Measurements from ENCODE around the gene FBXW2.

The FBXW2 gene

DNA sequence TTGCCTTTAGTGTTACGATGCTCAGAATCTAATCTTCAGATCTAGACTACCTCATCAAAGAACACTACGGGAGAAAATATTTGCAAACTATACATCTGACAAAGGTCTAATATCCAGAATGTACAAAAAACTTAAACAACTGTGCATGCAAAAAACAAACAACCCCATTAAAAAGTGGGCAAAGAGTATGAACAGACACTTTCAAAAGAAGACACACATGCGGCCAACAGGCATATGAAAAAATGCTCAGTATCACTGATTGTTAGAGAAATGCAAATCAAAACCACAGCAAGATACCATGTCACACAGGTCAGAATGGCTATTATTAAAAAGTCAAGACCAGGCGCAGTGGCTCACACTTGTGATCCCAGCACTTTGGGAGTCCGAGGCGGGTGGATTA, 47.9 kb downstream of the FBXW2 start:
- in situ Hi-C loops (cut with MboI; ENCODE audit: low sequenced_read_pairs) = no loop called here

DNA sequence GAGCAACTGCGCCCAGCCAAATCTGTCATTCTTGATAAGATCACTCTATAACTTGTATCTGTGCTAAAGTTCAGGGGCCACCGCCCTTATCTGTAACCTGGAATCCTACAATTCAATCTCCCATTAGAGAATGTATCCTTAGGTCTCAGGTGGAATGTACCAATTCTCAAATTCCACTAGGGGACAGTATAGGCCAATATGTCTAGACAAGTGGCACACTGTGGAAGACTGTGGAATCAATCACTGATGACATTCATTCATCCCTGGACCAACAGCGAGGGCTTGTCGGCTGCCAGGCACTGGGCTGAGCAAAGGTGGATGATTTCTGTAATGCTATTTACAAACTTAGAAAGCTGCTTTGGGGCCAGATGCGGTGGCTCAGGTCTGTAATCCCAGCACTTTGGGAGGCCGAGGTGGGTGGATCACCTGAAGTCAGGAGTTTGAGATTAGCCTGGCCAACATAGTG, 50.2 kb downstream of the FBXW2 start:
- in situ Hi-C loops (cut with MboI; ENCODE audit: low sequenced_read_pairs) = no loop called here

DNA sequence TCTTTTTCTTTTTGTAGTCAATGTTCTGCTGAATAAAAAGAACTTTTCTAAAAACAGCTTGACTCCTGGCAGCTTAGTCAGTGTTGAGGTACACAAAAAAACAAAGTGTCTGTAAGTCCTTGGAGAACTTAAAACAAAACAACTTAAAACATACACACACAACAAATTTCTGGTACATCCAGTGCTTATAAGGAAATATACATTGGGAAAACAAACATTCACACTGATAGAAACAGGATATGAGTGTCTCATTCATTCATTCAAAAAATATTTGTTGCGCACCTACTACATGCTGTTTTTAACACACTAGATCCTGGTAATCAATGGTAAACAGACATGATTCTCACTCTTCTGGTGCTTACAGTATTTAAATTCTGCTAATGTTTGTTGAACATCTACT, 51.5 kb downstream of the FBXW2 start:
- in situ Hi-C loops (cut with MboI; ENCODE audit: low sequenced_read_pairs) = no loop called here

DNA sequence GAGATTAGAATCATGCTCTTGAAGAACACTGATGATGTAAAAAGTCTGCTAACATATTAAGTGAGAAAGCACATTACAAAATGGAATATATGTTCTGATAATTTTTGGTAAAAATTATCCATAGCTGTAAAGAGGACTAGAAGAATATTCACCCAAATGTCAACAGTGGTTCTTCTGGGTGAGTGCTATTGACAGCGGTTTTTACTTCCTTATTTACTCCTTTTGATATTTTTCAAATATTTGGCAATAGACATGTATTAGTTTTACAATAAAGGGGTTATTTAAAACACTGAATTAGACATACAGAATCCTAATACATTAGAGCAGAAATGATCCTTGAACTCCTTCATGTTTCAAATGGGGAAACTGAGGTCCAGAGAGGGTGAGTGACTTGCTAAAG, 52.0 kb downstream of the FBXW2 start:
- in situ Hi-C loops (cut with MboI; ENCODE audit: low sequenced_read_pairs) = no loop called here

DNA sequence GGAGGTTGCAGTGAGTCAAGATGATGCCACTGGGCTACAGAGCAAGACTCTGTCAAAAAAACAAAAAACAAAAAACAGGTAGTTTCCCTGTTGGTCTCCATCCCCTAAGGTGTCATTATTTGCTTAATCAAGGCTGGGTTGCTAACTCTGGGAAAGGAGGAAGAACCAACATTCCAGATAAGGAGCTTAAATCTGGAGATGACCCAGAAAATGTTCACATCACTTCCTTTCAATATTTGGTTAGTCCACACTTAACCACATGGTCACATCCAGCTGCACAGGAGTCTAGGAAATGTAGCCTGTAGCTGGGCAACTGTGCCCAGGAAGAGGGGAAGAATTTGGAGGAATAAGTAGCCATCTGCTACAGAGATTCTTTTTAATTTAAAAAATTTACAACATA, 53.1 kb downstream of the FBXW2 start:
- in situ Hi-C loops (cut with MboI; ENCODE audit: low sequenced_read_pairs) = no loop called here

DNA sequence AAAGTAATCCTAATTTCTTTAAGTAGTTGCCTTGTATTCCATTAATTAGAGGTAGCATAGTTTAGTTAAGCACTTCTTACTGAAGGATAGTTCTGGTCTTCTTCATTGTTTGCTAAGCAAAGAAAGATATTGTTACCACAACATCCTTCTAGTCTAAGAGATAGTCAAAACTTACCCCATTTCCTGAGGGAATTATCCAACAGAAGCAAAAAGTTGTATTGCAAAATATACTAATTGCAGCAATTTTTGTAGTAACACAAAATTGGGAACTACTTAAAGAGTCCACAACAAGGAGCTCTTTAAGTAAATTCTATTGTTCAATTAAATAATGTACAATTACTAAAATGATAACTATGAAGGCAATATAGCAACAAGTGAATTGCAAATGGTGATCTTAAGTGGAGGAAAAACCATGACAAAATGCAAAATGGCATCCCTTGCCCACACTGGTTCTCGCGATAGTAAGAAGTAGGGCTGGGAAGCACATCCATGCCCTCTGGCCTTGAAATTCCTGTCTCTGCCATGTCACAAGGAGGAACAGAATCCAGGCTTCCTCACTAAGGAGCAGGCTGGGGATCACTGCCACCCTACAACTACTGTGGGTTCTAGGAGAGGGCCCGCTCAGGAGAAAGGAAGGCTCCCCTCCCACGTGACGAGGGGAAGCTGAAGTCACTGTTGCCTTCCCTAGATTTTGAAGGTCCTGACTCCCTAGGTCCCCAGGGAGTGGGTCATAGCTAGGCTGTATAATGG, 55.6 kb downstream of the FBXW2 start:
- in situ Hi-C loops (cut with MboI; ENCODE audit: low sequenced_read_pairs) = no loop called here

DNA sequence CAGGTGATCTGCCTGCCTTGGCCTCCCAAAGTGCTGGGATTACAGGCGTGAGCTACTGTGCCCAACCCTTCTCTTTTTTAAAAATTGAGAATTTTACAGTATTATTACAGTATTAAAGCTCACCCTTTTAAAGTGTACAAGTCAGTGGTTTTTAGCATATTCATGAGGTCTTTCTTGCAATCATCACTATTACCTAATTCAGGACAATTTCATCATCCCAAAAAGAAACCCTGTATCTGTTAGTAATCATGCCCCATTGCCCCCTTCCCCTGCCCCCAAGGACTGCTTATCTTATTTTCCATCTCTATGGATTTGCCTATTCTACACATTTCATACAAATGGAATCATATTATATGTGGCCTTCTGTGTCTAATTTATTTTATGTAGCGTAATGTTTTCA, 56.3 kb downstream of the FBXW2 start:
- in situ Hi-C loops (cut with MboI; ENCODE audit: low sequenced_read_pairs) = no loop called here

DNA sequence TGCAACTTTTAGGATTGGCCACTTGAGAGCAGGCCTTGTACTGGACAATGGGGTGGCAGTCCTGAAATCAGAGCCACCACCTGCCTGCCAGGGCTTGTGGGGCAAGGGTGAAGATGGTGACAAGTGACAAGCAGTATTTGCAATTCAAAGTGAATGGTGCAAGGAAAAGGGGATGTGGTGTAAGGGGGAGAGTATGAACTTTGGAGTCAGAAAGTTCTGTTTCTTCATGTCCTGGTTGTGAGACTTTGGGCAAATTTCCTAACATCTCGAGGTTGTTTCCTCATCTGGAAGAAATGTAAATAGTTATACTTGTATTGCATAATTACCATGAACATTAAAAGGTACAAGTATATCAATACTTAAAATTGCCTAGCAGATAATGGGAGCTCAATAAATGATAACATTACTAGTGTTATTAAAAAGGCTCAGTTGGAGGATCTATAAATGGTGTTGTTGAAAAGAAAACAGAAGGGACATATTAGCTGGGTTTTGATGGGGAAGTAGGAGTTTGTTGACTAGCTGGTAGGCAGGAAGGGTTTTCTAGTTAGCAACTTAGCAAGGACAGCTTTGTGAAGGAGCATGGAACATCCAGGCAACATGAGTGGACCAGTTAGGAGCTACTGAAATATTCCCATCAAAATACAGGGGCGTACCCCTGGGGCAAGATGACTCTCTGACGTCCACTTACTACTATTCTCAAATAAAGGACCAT, 57.6 kb downstream of the FBXW2 start:
- in situ Hi-C loops (cut with MboI; ENCODE audit: low sequenced_read_pairs) = no loop called here

DNA sequence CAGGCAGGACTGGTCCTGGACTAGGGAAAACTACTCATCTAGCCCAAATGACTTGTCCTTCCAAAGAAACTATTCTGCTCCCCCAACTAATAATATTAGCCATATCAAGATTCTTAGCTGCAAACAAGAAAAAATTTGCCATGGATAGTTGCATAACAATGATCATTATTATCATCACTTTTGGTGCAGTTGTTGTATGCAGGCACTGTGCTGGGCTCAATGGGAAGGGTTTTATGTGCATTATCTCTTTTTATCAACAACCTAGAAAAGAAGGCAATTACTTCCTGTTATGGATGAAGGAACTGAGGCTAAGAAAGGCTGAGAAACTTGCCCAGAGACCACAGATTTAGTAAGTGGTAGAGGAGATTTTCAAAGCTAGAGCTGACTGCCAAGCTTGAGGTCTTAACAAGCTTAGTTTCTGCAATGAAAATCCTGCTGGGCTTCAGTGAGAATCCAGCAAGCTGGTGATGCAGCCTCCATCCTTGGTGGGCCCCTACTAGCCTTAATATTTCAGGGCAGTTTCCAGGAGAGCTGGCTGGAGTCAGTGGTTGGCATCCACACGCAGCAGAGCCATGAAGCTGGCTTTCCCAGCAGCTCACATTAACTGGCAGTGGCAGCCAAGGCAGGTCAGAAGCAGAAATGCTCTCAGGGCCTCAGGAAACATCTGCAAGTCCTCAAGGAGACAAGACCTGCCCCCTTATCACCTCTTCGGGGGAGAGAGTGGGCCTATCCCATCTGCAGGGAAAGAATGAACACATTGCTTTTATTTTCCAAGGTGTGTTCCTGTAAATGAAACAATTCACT, 58.4 kb downstream of the FBXW2 start:
- in situ Hi-C loops (cut with MboI; ENCODE audit: low sequenced_read_pairs) = no loop called here

DNA sequence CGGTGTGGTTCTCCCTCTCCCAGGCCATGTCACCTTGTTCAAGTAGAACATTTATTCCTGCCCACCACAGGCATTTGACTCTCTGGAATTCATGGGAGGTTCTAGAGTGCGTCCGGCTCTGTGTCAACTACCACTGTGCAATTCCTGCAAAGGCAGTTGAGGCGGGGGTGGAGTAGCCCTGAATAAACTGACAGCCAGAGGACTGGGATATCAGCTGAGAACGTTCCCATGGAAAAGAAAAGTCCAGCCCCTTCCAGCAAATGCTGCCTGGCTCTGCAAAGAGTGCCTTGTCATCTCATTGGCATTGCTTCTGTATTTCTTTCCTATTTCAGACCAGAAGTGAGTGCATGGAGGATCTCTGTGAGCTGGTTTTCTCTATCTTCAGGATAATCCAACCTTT, 60.0 kb downstream of the FBXW2 start:
- in situ Hi-C loops (cut with MboI; ENCODE audit: low sequenced_read_pairs) = no loop called here

DNA sequence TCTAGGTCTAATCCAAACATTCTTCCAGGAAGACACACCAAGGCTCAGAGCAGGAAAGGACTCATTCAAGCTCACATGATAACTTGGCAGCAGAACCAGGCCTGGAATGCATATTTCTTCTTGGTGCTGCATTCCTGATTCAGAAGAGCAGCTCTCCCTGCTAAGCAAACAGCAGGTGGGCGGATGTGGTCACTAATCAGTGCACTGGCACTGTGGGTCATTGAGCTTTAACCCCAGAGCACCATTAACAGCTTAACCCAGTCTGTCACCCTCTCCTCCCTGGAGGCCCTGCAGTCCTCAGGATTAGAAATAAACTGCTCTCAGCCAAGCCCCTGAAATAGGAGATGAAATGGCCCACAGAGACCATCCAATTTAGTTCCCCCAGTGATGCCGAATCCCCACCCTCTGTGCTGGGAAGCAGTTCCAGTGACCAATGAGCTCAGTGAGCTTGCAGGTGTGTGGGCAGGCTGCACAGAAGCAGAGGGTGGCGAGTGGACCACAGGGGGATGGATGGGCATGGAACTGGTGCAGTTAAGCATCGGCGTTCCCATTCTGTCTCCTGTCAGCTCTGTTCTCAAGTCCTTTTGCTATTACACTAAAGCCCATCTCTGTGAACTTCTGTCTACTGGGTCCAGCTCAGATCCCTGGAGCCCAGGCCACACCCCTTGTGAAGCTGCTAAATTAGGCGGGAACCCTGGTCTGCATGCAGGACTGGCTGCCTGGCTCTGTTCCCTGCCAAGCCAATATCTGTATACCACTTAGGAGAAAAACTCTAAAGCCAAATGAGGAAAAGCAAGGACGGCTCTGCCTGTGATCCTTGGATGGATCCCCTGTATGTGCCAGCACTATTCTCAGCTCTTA, 62.3 kb downstream of the FBXW2 start:
- in situ Hi-C loops (cut with MboI; ENCODE audit: low sequenced_read_pairs) = no loop called here

DNA sequence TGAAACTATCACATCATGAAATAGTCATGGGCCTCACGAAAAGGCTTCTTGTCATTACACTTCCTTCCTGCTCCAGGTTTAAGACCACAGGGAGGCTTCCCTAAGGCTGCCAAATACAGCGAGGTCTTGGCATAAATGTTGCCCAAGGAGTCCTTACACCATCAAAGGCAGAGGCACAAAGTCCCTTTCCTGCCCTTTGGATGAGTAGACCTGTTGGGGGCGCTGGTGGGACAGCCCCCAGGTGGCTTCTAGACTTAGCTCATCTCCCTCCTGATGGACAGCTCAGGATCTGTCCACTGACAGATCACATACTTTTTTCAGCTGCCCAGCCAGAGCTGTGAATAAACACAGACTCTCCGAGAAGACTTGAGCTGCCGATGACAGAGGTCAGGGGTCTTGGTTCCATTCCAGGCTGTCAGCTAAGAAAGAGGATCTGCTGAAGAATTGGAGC, 63.4 kb downstream of the FBXW2 start:
- in situ Hi-C loops (cut with MboI; ENCODE audit: low sequenced_read_pairs) = no loop called here

DNA sequence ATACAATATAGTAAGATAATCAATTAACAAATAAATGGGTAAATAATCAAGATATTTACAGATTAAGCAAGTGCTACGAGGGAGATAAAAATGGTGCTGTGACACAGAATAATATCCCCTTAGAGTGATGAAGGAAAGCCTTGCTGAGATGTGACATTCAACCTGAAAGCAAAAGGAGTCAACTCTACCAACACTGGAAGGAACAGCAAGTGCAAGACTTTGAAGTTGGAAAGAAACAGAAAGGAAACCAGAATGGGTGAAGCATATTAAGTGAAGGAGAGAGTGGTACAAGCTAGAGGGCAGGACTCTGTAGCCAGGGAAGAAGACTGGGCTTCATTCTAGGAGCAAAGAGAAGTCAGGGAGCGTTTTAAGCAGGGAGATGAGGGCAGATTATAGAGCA, 66.7 kb downstream of the FBXW2 start:
- in situ Hi-C loops (cut with MboI; ENCODE audit: low sequenced_read_pairs) = no loop called here

DNA sequence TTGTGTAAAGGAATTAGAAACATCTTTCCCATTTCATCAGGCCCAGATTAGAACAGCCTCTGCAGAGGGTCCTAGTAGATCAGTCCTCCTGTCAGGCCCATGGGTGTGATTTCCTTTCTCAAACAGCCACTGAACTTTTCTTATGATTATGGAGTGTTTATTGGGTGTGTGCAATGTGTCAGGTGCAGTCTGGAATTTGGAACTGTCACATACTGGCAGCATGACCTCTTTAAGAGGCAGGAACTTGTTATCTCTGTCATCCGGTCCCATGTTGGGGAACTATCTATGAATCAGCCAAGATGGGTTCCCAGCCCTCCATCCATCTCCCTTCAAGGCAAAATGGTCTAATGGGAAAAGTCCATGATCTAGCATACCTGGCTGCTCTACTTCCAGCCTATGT, 67.3 kb downstream of the FBXW2 start:
- in situ Hi-C loops (cut with MboI; ENCODE audit: low sequenced_read_pairs) = no loop called here

DNA sequence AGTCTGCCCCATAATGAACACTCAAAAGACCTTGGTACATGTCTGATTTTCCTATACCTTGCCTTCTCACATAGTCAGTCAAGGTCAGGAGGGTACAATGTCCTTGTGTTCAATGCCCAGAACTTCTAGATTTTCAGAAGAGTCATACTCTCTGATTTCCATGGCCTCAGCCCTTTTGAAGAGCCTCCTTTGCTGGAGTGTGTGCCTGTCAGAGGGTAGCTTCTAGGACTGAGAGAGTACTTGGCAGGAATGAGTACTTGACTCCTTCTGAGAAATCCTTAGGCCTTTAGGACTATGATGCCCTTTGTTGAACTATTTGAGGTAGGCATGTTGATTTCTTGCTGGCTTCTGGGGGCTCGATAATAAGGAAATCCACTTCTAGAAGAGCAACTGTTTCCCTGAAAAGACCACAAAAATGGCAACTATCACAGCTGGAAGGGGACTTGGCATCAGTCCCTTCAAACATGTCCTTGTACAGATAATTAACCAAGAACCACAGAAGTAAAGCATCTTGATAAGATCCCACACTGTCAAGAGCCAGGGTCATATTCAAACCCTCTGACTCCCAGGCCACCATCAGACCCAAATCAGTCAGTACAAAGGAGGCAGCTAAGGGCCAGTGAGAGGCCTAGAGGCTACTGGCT, 68.3 kb downstream of the FBXW2 start:
- in situ Hi-C loops (cut with MboI; ENCODE audit: low sequenced_read_pairs) = no loop called here

DNA sequence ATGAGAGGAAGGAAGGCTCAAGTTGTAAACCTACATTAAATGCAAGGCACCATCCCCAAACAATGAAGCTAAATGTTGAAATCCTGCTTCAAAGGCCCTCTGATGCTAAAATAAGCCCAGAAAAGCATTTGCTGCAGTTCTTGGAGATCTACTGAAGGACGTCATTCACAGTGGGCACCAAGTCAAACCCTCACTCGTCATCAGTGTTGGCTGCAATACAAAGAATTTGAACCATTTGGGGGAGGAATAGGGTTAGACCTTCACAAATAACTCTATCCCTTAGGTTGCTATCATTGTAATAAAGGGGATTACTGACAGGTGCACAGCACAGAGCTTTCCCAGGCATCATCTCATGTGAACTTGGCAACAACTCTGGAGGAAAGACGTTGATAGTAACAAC, 69.7 kb downstream of the FBXW2 start:
- in situ Hi-C loops (cut with MboI; ENCODE audit: low sequenced_read_pairs) = no loop called here

DNA sequence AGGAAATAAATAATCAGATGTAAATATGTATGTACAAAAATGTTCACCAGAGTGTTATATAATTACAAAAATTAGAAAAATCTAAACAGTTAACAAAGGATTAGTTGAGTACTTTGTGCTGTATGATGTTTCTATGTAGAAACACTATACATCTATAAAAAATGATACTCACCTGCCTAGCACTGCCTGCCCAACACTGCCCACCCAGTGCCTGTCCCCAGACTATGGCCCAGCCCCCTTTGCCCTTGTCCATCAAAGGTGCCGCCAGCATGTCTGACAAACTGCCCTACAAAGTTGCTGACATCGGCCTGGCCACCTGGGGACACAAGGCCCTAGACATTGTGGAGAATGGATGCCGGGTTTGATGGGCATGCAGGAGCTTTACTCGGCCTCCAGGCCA, 72.8 kb downstream of the FBXW2 start:
- in situ Hi-C loops (cut with MboI; ENCODE audit: low sequenced_read_pairs) = no loop called here

DNA sequence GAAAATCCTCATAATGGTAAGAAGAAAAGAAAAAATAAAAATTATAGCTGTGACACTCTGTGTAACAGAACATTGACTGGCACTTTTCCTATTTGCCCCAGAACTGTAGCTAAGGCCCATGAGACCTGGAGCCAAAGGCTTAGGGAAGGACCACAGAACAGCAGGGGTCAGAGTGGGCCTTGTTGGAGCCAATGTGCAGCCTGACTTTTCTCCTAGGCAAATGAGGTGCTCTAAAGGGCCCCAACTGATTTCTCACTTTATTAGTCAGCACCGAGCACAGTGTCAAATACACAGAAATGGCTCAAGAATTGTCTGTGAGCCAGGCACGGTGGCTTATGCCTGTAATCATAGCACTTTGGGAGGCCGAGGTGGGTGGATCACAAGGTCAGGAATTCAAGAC, 74.9 kb downstream of the FBXW2 start:
- in situ Hi-C loops (cut with MboI; ENCODE audit: low sequenced_read_pairs) = no loop called here

DNA sequence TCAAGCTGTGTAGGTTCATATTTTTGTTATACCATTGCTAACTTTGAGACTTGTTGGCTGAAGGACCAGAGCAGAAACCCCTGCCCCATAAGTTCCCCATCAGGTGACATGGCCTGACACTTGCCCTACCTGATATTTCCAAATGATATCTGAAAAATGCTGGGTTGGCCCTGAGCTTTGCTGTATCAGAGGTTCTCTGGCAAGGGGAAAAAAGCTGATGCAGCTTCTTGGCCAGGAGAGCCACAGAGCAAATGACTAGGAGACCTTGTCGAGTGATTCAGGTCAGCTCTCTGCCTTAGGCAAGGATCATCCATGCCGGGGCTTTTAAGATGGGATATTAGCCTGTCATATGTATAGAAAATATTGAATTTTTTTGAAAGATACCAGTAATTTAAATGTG, 76.0 kb downstream of the FBXW2 start:
- in situ Hi-C loops (cut with MboI; ENCODE audit: low sequenced_read_pairs) = no loop called here

DNA sequence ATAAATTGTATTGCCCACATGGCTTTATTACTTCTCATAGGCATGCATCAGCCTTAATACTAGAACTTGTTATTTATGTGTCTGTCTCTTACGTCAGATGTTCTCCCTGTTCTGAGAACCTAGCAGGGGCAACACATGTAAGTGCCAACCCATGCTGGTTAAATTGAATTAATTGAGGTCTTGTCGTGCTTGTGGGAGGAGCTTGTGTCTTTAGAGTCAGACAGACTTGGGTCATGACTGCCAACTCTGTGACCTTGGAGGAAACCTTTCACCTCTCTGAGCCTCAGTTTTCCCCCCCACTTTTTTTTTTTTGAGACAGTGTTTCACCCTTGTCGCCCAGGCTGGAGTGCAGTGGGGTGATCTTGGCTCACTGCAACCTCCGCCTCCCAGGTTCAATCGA, 76.7 kb downstream of the FBXW2 start:
- in situ Hi-C loops (cut with MboI; ENCODE audit: low sequenced_read_pairs) = no loop called here
